Gastroesophageal sphincter (tissue), 4 donors: Measurements from ENCODE around the gene RUNX2. TPM values are rescaled to one million over a fixed set of nuclear protein-coding genes. Genes with fewer than 3 reads are reported as not detected.

Experiments
- ATAC-seq: fragments of 150-250 bp; one replicate; pipeline ENCODE4 v1.9.1; 2016; ENCODE audit warnings: mild to moderate bottlenecking, moderate library complexity
- H3K27ac ChIP-seq, 4 donors: fragments of 200-600 bp; sonication (generic) in 3 of 4; 1 replicate in 3 of 4; 2 replicates in 1 of 4; pipeline ENCODE4 v1.5.1; 2016 to 2019
- H3K27me3 ChIP-seq: fragments of 200-600 bp; sonication (generic); one replicate; pipeline ENCODE4 v1.5.1; 2019
- H3K36me3 ChIP-seq, 2 donors: fragments of 200-600 bp; sonication (generic); one replicate each; pipeline ENCODE4 v1.5.1; 2019; ENCODE audit warnings: control low read depth in 1 of 2
- H3K4me1 ChIP-seq, 3 donors: fragments of 200-600 bp; sonication (generic); 1 replicate in 2 of 3; 2 replicates in 1 of 3; pipeline ENCODE4 v1.5.1; 2016 to 2019; ENCODE audit warnings: control low read depth in 2 of 3
- H3K4me3 ChIP-seq, 2 donors: fragments of 200-600 bp; sonication (generic); one replicate each; pipeline ENCODE4 v1.5.1; 2019; ENCODE audit warnings: mild to moderate bottlenecking in 1 of 2, moderate library complexity in 1 of 2
- H3K9me3 ChIP-seq, 3 donors: fragments of 200-600 bp; sonication (generic); one replicate each; pipeline ENCODE4 v1.5.1; 2017 to 2019; ENCODE audit warnings: control low read depth in 2 of 3
- EP300 ChIP-seq: sonication (generic); formaldehyde crosslinking; IDR thresholded peaks from one replicate; pipeline ENCODE4 v1.6.1; 2017; ENCODE audit warnings: antibody characterized with exemption, mild to moderate bottlenecking
- POLR2A ChIP-seq, 2 donors: fragments of 450-650 bp; IDR thresholded peaks; one replicate each; pipeline ENCODE4 v1.6.1; 2017; ENCODE audit warnings: antibody characterized with exemption in 2 of 2, mild to moderate bottlenecking in 2 of 2, moderate library complexity in 1 of 2
- POLR2AphosphoS5 ChIP-seq: sonication (generic); formaldehyde crosslinking; IDR thresholded peaks from one replicate; pipeline ENCODE4 v1.6.1; 2017; ENCODE audit warnings: antibody characterized with exemption
- WGBS, 2 donors: methylation state at CpG; one replicate each; pipeline ENCODE4 v1.1.5; 2018; ENCODE audit warnings: low coverage in 1 of 2; 5-methylcytosine and 5-hydroxymethylcytosine counted together
- total RNA-seq, 4 donors: library from RNA; depleted of rRNA; stranded (reverse); fragments of >200 nt; gene quantifications; one replicate each; pipeline ENCODE4 v1.1.0, GENCODE V29; 2016
- TF ChIP-seq, protein P1 (sequence below), 4 experiments: fragments of 200-600 bp in 2 of 4; fragments of 450-650 bp in 2 of 4; sonication (generic) in 1 of 4; IDR thresholded peaks; one replicate each; pipeline ENCODE4 v1.5.1; 2017 to 2019; ENCODE audit warnings: antibody characterized with exemption in 4 of 4, mild to moderate bottlenecking in 2 of 4, moderate library complexity in 2 of 4

The RUNX2 gene
- total RNA-seq, 4 donors from 2014 or later, result 0.16 to 0.94 (median 0.65) TPM

DNA sequence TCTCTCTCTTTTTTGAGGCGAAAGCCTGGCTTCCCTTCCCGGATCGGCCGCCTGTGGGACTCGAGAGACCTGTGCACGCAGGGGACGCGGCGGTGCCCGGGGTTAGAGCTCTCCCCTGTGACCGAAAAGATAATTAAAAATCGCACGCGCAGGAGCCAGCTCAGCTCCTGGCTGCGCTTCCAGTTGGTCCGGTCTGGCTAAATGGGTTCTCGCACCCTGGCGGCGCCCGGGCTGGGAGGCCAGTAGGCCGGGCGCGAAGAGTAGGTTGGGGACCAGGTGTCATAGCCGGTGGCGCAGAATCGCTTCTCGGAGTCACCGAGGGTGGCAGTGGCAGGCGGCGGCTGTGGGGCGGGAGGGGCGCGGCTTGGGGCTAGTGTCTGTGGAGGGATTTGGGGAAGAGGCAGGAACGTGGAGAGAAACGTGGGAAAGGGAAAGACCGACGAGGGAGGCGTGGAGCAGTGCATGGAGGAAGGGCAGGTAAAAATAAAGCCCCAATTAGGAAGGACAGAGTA, 91.5 kb downstream of the RUNX2 start:
- peaks cover 96% of the 10 kb centered on the region for H3K27me3 ChIP-seq
- ATAC-seq, result no peak
- peaks cover 2 to 51% (median 21%) of the 10 kb centered on the region in 3 donors for H3K4me1 ChIP-seq
- 11% methylated on average over 14 of the region's 38 CpGs; no CpG with 5 or more reads in 1 of the 2 donors for WGBS, 2 donors
- no peak overlapping the region for H3K27ac ChIP-seq
- H3K36me3 ChIP-seq, result no peaks in the 10 kb centered on the region
- H3K9me3 ChIP-seq, result no peaks in the 10 kb centered on the region
- peak overlapping the region in 1 of 2 donors; percentile 61 for H3K4me3 ChIP-seq
- TF ChIP-seq POLR2A (IDR thresholded peaks at IDR 0.05), result no peak
- TF ChIP-seq, protein P1, sequence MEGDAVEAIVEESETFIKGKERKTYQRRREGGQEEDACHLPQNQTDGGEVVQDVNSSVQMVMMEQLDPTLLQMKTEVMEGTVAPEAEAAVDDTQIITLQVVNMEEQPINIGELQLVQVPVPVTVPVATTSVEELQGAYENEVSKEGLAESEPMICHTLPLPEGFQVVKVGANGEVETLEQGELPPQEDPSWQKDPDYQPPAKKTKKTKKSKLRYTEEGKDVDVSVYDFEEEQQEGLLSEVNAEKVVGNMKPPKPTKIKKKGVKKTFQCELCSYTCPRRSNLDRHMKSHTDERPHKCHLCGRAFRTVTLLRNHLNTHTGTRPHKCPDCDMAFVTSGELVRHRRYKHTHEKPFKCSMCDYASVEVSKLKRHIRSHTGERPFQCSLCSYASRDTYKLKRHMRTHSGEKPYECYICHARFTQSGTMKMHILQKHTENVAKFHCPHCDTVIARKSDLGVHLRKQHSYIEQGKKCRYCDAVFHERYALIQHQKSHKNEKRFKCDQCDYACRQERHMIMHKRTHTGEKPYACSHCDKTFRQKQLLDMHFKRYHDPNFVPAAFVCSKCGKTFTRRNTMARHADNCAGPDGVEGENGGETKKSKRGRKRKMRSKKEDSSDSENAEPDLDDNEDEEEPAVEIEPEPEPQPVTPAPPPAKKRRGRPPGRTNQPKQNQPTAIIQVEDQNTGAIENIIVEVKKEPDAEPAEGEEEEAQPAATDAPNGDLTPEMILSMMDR (IDR thresholded peaks at IDR 0.05), result peak in 1 of 4 experiments; percentile 17

DNA sequence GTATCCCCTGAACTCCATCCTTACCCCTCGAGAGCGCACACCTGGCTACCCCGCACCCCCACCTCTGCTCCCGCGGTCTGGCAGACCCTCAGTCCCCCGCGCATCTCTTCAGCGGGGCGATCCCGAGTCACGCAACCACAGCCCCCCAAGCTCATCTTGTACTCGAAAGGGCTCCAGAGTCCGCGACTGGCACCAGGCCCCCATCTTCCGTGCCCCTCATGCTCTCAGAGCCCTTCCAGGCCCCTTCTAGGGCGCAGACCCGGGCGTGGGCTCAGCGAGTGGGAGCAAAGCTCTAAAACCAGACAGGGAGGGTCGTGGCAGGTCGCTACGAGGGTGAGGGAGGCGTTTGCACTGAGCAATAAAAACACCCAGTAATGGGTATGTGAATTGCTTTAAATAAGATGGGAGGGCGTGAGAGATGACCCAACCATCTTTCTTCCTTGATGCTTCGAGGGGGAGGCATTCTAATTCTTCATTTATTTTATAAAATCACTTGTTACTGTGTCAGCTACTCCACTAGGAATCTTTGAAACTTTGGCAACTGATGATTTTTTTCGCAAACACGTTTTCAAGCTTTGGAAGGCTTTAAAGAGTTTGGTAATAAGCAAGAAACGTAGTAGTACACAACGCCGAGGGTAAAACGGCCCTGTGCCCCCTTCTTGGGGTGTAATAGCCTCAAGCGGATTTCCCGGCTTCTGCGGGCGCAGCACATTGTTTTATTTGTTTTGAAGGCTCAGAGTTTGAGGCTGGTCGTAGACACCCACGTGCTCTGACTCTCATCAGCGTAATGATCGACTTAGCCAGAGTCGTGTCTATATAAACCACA, 92.2 kb downstream of the RUNX2 start:
- 12 to 13% methylated on average over 22 to 24 of the region's 40 CpGs for WGBS, 2 donors
- no peak for ATAC-seq

DNA sequence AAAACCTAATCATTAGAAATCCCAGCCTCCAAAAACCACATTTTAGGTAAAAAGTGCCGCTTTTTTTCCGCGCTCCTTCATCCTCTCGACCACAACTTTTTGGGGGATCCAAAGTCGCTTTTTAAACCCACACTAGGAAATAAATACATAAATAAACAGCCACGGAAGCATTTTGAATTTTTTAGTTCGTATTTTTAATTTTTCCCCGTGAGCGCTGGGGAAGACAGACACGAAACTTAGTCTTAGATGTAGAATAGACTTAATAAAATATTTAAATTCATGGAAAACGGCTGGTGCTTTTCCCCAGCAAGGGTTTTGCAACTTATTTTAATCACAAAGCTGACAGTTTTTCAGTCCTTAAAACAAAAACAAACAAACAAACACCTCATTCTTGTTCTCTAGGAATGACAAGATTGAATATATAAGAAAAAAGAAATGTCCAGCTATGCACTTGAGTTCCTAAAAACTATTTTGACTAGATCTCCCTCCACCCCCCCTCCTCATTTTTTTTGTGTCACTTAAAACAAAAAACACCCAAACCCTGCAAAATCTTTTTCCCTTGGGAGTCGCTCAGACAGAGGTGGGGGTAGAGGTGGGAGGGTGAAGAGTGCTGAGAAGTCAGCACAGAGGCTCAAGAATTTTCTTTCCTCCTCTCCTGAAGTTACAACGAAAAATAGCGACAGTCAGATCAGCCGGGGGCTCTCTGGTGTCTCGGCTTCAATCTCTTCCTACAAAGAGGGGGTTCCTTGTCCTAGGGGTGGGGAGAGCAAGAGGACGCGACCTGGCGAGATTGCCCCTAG, 93.0 kb downstream of the RUNX2 start:
- Histone ChIP-seq H3K4me1 (peaks cover 2 to 51% (median 21%) of the 10 kb centered on the region in 3 donors), H3K27ac (peak overlapping the region in 1 of 4 donors; percentile 30)
- TF ChIP-seq POLR2AphosphoS5 (no peak), EP300 (no peak), POLR2A (IDR thresholded peaks at IDR 0.05) (no peak)
- TF ChIP-seq, protein P1 (IDR thresholded peaks at IDR 0.05), result no peak

More for the DNA sequence above, 92.2 kb downstream of the RUNX2 start:
- no peak overlapping the region for H3K27ac ChIP-seq
- H3K4me3 ChIP-seq, result peak overlapping the region in 1 of 2 donors; percentile 61
- H3K9me3 ChIP-seq, result no peaks in the 10 kb centered on the region
- TF ChIP-seq POLR2A (IDR thresholded peaks at IDR 0.05) (no peak), EP300 (no peak), POLR2AphosphoS5 (no peak)
- TF ChIP-seq, protein P1 (IDR thresholded peaks at IDR 0.05), result no peak
- no peaks in the 10 kb centered on the region for H3K36me3 ChIP-seq
- H3K4me1 ChIP-seq, result peaks cover 2 to 51% (median 21%) of the 10 kb centered on the region in 3 donors
- peaks cover 98% of the 10 kb centered on the region for H3K27me3 ChIP-seq

DNA sequence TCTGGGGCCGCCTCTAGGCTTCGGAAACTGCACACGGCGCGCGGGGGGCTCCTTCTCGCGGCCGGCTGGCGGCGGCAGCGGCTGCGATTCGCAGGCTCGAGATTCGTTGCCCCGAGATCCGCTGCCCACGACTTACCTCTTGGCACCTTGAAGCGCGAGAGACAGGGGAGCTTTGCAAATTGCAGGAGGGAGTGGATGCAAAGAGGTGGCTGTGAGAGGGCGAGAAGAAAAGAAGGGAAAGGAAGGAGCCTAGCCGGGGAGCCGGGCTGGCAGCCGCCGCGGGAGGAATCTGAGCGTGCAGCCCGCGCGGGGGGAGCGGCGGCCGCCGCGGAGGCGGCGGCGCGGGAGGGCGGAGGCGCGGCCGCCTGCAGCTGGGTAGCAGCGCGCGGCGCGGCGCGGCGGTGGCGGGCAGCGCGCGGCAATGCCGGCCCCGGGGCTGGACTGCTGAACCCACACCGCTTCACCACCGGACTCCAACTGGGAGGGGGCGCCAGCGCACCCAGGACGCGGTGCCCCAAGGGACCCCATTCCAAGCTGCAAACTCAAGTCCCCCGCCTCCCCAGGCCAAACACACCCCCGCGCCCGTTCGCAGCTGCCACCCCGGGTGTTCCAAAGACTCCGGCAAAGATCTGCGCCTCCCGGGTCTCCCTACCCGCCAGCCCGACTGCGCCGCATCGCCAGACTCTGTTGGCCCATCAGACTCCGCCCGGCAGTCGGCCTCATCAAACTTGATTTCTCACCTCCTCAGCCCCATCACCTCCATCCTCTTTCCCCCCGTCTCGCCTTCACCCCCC, 93.8 kb downstream of the RUNX2 start:
- Histone ChIP-seq H3K4me1 (peaks cover 2 to 51% (median 21%) of the 10 kb centered on the region in 3 donors), H3K36me3 (no peaks in the 10 kb centered on the region), H3K27ac (peak overlapping the region in 2 of 4 donors; percentile 49 to 71), H3K9me3 (no peaks in the 10 kb centered on the region), H3K27me3 (peaks cover 84% of the 10 kb centered on the region), H3K4me3 (peak overlapping the region; percentile 40 to 61)
- TF ChIP-seq POLR2AphosphoS5, result no peak
- TF ChIP-seq, protein P1 (IDR thresholded peaks at IDR 0.05), result peak in 2 of 4 experiments; percentile 4 to 32
- peak; percentile 71 for ATAC-seq
- WGBS, 2 donors, result 0 to 1% methylated on average over 28 to 30 of the region's 83 CpGs

More for the DNA sequence above, 93.0 kb downstream of the RUNX2 start:
- Histone ChIP-seq H3K27me3 (peaks cover 91% of the 10 kb centered on the region), H3K4me3 (peak overlapping the region; percentile 40 to 61), H3K9me3 (no peaks in the 10 kb centered on the region), H3K36me3 (no peaks in the 10 kb centered on the region)
- ATAC-seq, result no peak
- WGBS, 2 donors, result 16 to 19% methylated on average over 12 to 14 of the region's 19 CpGs
